K562 (cell line): ENCODE data around the gene PRDM16. TPM values are rescaled to one million over a fixed set of nuclear protein-coding genes. Genes with fewer than 3 reads are reported as not detected.

Experiments used
- ATAC-seq: fragments of 200-7000 bp; cut with Tn5 transposase; 3 replicates; pipeline ENCODE4 v1.9.1; 2020; ENCODE audit warnings: moderate library complexity
- Bru-seq: library from RNA; stranded (reverse); fragments of 400-500 nt; gene quantifications from one replicate; lab custom pipeline; 2021; lab: Mats Ljungman, UMichigan
- BruChase-seq, 2 experiments: library from RNA; stranded (reverse); fragments of 400-500 nt; gene quantifications; one replicate each; lab custom pipeline; 2021; lab: Mats Ljungman, UMichigan
- BruUV-seq: library from RNA; stranded (reverse); fragments of 400-500 nt; replicated peaks from 2 replicates; lab custom pipeline; 2021; lab: Mats Ljungman, UMichigan
- CTCF ChIA-PET: fragments of 300-600 bp; formaldehyde crosslinking; extraction: SDS; loops from one replicate; lab custom pipeline; 2021; ENCODE audit warnings: low intra/inter-chr PET ratio; lab: Yijun Ruan, JAX
- POLR2A ChIA-PET: fragments of 300-600, 350-650 bp; sonication (Branson Sonifier 250); formaldehyde crosslinking; extraction: SDS; loops from one replicate; lab custom pipeline; 2021; ENCODE audit warnings: antibody characterized with exemption, inconsistent platforms; lab: Yijun Ruan, JAX
- DNase-seq, 4 experiments: peaks; one replicate each; pipeline versions ENCODE4 v3.0.0 to v3.0.0-alpha.2; 2011 to 2018; ENCODE audit warnings: low spot score in 3 of 4, mixed read lengths in 3 of 4; ENCODE audit errors: extremely low read depth in 1 of 4
- FAIRE-seq: peaks from 2 replicates; lab custom pipeline; 2011; peaks lifted over from hg19 to GRCh38; lab: Jason Lieb, UNC
- H2AFZ ChIP-seq: 2 replicates; pipeline ENCODE4 v1.6.0; 2011; ENCODE audit warnings: low read depth, low read length, control low read depth, inconsistent platforms
- H3K27ac ChIP-seq: fragments of 200-600 bp; 3 replicates; pipeline ENCODE4 v1.8.0; 2011; ENCODE audit warnings: low read depth, mild to moderate bottlenecking, control low read depth, inconsistent platforms, low read length, moderate library complexity, mixed read lengths; ENCODE audit errors: extremely low read depth
- H3K27me3 ChIP-seq, 2 experiments: fragments of 300-600 bp in 1 of 2; 2 replicates in 1 of 2; 3 replicates in 1 of 2; pipeline versions ENCODE4 v1.6.0 to v1.8.0; 2011; ENCODE audit warnings: inconsistent platforms in 2 of 2, low read length in 2 of 2, mild to moderate bottlenecking in 1 of 2, mixed read lengths in 1 of 2, moderate library complexity in 1 of 2; ENCODE audit not compliant: control insufficient read depth in 2 of 2, insufficient read depth in 2 of 2
- H3K36me3 ChIP-seq: fragments of 300-600 bp; 3 replicates; pipeline ENCODE4 v1.8.0; 2011; ENCODE audit warnings: mild to moderate bottlenecking, low read length, inconsistent platforms; ENCODE audit not compliant: control insufficient read depth, insufficient read depth
- H3K4me1 ChIP-seq, 2 experiments: fragments of 200-600 bp in 1 of 2; replicated peaks in 1 of 2; 2 replicates in 1 of 2; 3 replicates in 1 of 2; pipeline versions ENCODE4 v1.5.1 to v1.8.0; 2011; ENCODE audit warnings: inconsistent platforms in 2 of 2, low read length in 2 of 2, mild to moderate bottlenecking in 1 of 2, mixed read lengths in 1 of 2, moderate library complexity in 1 of 2; ENCODE audit not compliant: control insufficient read depth in 2 of 2, insufficient read depth in 2 of 2
- H3K4me2 ChIP-seq: 2 replicates; pipeline ENCODE4 v1.6.1; 2011; ENCODE audit warnings: low read length, control low read depth, inconsistent platforms, mixed read lengths; ENCODE audit not compliant: insufficient read depth
- H3K4me3 ChIP-seq: fragments of 200-600 bp; sonication (generic), shearing (Covaris generic); 2 replicates; pipeline ENCODE4 v1.5.1; 2016; ENCODE audit warnings: control low read depth, inconsistent platforms
- H3K79me2 ChIP-seq: fragments of 200-600 bp; 3 replicates; pipeline ENCODE4 v1.8.0; 2011; ENCODE audit warnings: low read length, inconsistent platforms; ENCODE audit not compliant: control insufficient read depth, insufficient read depth
- H3K9ac ChIP-seq, 2 experiments: 2 replicates each; pipeline versions ENCODE4 v1.6.0 to v1.6.1; 2011; ENCODE audit warnings: low read depth in 2 of 2, low read length in 2 of 2, control low read depth in 1 of 2, inconsistent platforms in 1 of 2, mild to moderate bottlenecking in 1 of 2, mixed read lengths in 1 of 2; ENCODE audit not compliant: insufficient read depth in 1 of 2
- H3K9me1 ChIP-seq: one replicate; pipeline ENCODE4 v1.6.0; 2011; ENCODE audit warnings: inconsistent platforms, mild to moderate bottlenecking, low read length, moderate library complexity; ENCODE audit not compliant: control insufficient read depth, insufficient read depth
- H3K9me3 ChIP-seq: replicated peaks from 2 replicates; pipeline ENCODE4 v1.5.1; 2011; ENCODE audit warnings: low read depth, low read length, inconsistent platforms; ENCODE audit not compliant: control insufficient read depth, insufficient read depth
- H4K20me1 ChIP-seq: replicated peaks from 2 replicates; pipeline ENCODE4 v1.6.1; 2011; ENCODE audit warnings: low read length, inconsistent platforms, mixed read lengths; ENCODE audit not compliant: control insufficient read depth, insufficient read depth
- BRD4 ChIP-seq: fragments of 200-600 bp; sonication (generic); IDR thresholded peaks from 2 replicates; pipeline ENCODE4 v1.6.1; 2017; ENCODE audit warnings: inconsistent platforms
- NRF1 ChIP-seq, 2 experiments: fragments of 450-650 bp; IDR thresholded peaks in 1 of 2; conservative IDR thresholded peaks in 1 of 2; 2 replicates each; pipeline ENCODE4 v1.6.1; 2014; ENCODE audit warnings: mild to moderate bottlenecking in 2 of 2
- WGBS: fragments of 100-300 bp; shearing (Covaris generic); methylation state at CpG from one replicate; pipeline ENCODE4 v1.1.6; 2016; ENCODE audit warnings: low coverage, mixed read lengths; ENCODE audit not compliant: insufficient coverage; ENCODE audit errors: missing lambda C conversion rate; 5-methylcytosine and 5-hydroxymethylcytosine counted together
- in situ Hi-C: fragments of 300-500 bp; cut with MboI; formaldehyde crosslinking; loops from 4 replicates; pipeline ENCODE4 v1.15.0; 2018; ENCODE audit warnings: inconsistent platforms, mixed read lengths
- intact Hi-C: fragments of 100-400 bp; cut with micrococcal nuclease; formaldehyde crosslinking; loops from 2 replicates; pipeline ENCODE4 v1.14.2; 2022
- long read RNA-seq, 3 experiments: library from polyadenylated mRNA in 2 of 3; library from RNA in 1 of 3; unstranded in 2 of 3; stranded (forward) in 1 of 3; transcript quantifications; one replicate each; pipeline ENCODE4 v2.0.0, GENCODE V29; 2019 to 2022
- polyA minus RNA-seq, 3 experiments: library from RNA; depleted of rRNA, polyadenylated mRNA; stranded (reverse); fragments of >200 nt; gene quantifications; 2 replicates each; pipeline ENCODE4 v1.2.3, GENCODE V29; 2011
- polyA plus RNA-seq, 8 experiments: library from polyadenylated mRNA; depleted of rRNA in 4 of 8; stranded (reverse) in 5 of 8; unstranded in 3 of 8; fragments of >200 nt; fragmentation: Nextera tagmentation in 2 of 8; fragmentation: Illumina TruSeq in 1 of 8; extraction: Ambion mirVana in 2 of 8; extraction: Trizol in 1 of 8; gene quantifications; 2 replicates each; pipeline versions ENCODE4 v1.2.1 to v1.2.3, GENCODE V29; 2011 to 2014; ENCODE audit warnings: inconsistent platforms in 1 of 8, missing spikeins in 1 of 8
- total RNA-seq, 7 experiments: library from RNA; depleted of rRNA in 6 of 7; stranded (reverse); fragments of >200 nt in 6 of 7; fragmentation: Illumina TruSeq in 2 of 7; extraction: Trizol in 2 of 7; gene quantifications; 2 replicates each; pipeline versions ENCODE4 v1.2.1 to v1.2.3, GENCODE V29; 2011 to 2021; ENCODE audit warnings: low replicate concordance in 1 of 7

PRDM16 gene
- total RNA-seq (2011; cell fraction: chromatin; rRNA removed; ENCODE audit: low replicate concordance) = 0.35 TPM in 1 of 2 replicates, not detected in the other
- total RNA-seq (2011; cell fraction: nucleolus; rRNA removed) = 0.50 and 0.66 TPM in 2 replicates
- 0.61 TPM in 1 of 2 replicates, not detected in the other for total RNA-seq (2011; cell fraction: nucleoplasm; rRNA removed)
- total RNA-seq (2014; rRNA removed) (not detected in 2 replicates), total RNA-seq (2014; rRNA removed; fragmentation: Illumina TruSeq; extraction: Trizol) (not detected in 2 replicates), total RNA-seq (2015; rRNA removed; fragmentation: Illumina TruSeq; extraction: Trizol) (not detected in 2 replicates), total RNA-seq (2021) (0.02 and 0.27 TPM in 2 replicates), polyA plus RNA-seq (2011; rRNA removed) (0.10 TPM in 1 of 2 replicates, not detected in the other), polyA plus RNA-seq (2014; fragmentation: Illumina TruSeq; extraction: Trizol) (not detected in 2 replicates), polyA plus RNA-seq (2014; fragmentation: Nextera tagmentation; extraction: Ambion mirVana) (not detected), polyA plus RNA-seq (2014; rRNA removed) (not detected in 2 replicates), polyA minus RNA-seq (2011; rRNA and poly(A)+ RNA removed) (not detected in 2 replicates), Bru-seq, nascent RNA (percentile 3 among the genes with signal in this experiment), BruChase-seq, experiment 1, labeled RNA remaining after a 2-hour chase (percentile 2 among the genes with signal in this experiment), BruChase-seq, experiment 2, labeled RNA remaining after a 6-hour chase (percentile 2 among the genes with signal in this experiment)
- 0.18 TPM in 1 of 2 replicates, not detected in the other for polyA plus RNA-seq (2011; cell fraction: cytosol; rRNA removed)
- not detected in 2 replicates for polyA plus RNA-seq (2011; cell fraction: nucleus; rRNA removed)
- 0.03 and 0.26 TPM in 2 replicates for polyA plus RNA-seq (2012)
- polyA minus RNA-seq (2011; cell fraction: cytosol; rRNA and poly(A)+ RNA removed) = not detected in 2 replicates
- 0.13 TPM in 1 of 2 replicates, not detected in the other for polyA minus RNA-seq (2011; cell fraction: nucleus; rRNA and poly(A)+ RNA removed)
- long read RNA-seq, experiment 1 = 0 reads
- long read RNA-seq, experiment 2 = 0 reads
- long read RNA-seq, experiment 3 = 0 reads

DNA sequence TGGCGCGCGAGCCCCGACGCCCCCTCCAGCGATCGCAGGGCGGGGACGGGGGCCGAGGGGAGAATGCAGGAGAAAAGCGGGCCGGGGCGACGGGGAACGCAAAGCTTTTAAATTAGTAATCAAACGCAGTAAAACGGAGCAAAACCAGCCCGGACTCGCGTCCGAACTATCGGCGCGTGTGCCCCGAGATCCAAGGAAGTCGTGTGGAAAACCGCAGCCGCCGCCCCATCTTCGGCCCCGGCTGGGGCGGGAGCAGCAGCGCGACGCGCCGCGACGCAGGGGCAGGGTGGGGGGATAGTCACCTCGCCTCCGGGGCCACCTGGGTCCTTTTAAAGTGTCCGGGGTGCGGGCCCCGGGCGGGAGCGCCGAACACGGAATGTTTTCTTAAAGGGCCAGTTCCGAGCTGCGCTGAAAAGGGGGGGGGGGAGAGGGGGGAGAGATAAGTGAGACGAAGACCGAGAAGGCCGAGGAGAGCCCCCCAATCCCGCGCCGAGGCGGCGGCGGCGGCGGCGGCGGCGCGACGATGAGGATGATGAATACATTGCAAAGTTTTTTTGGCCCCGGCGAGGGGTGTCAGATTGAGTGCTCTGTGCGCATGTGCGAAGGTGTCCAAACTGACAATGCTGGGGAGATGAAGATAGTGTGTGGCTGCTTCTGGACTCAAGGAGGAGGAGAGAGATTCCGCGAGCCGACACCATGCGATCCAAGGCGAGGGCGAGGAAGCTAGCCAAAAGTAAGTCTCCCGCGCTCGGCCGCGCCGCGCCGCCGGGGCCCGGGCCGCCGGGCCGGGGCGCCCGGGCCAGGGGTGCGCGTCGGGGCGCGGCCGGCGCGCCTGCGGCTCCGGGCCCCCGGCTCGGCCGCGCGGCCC is at the start of gene PRDM16:
Gene PRDM16, plus strand, starts transcription at position 640 of the 868 bp plus-strand sequence. Its CDS starts 57 bp downstream, at position 697.
- CTCF ChIA-PET = no interaction called here
- in situ Hi-C loops = no loop called here
- no TSS peak for BruUV-seq
- Histone ChIP-seq H3K4me2 (no peak within 1 kb of the TSS), H3K27ac (no peak within 1 kb of the TSS), H3K36me3 (no peaks in the 10 kb centered on the region), H2AFZ (no peak within 1 kb of the TSS), H4K20me1 (no peaks in the 10 kb centered on the region), H3K9ac (no peak within 1 kb of the TSS), H3K4me3 (no peak within 1 kb of the TSS), H3K9me1 (no peaks in the 10 kb centered on the region), H3K79me2 (no peaks in the 10 kb centered on the region), H3K27me3 (peaks cover 2 to 22% of the 10 kb centered on the region in 2 experiments; a peak in 3 of 5 replicates), H3K9me3 (no peaks in the 10 kb centered on the region), H3K4me1 (no peaks in the 10 kb centered on the region)
- DNase-seq = no peak
- intact Hi-C loops = no loop called here
- ATAC-seq = no peak
- POLR2A ChIA-PET = interaction anchor here (0.6 kb wide), 1 partner anchor 96 kb away, joined by 3 read pairs; no protein-coding TSS in a partner anchor
- 37% methylated on average over 23 of the region's 106 CpGs for WGBS
- TF ChIP-seq NRF1 (conservative IDR thresholded peaks at IDR 0.05 in 1 of 2, IDR thresholded peaks at IDR 0.05 in 1 of 2) (peak; percentile 47 to 58; a peak in 3 of 4 replicates), BRD4 (no peak)
- no peak for FAIRE-seq
